Liver (tissue), 3 donors: ENCODE data around the gene LAMC1.

Experiments
- ATF3 ChIP-seq: IDR thresholded peaks from 2 replicates; pipeline ENCODE4 v1.6.1; 2016; ENCODE audit warnings: antibody characterized with exemption
- CTCF ChIP-seq: fragments of 150-350 bp; IDR thresholded peaks from 2 replicates; pipeline ENCODE4 v1.5.1; 2017; ENCODE audit warnings: improper control_type of control experiment, low read depth, low read length; ENCODE audit not compliant: missing input control
- EGR1 ChIP-seq, 2 donors: IDR thresholded peaks; 2 replicates each; pipeline ENCODE4 v1.6.1; 2016 to 2018; ENCODE audit warnings: antibody characterized with exemption in 2 of 2, low read depth in 2 of 2
- FOXA1 ChIP-seq: IDR thresholded peaks from 2 replicates; pipeline ENCODE4 v1.6.1; 2016; ENCODE audit warnings: antibody characterized with exemption
- HNF4A ChIP-seq, 2 donors: conservative IDR thresholded peaks; 2 replicates each; pipeline ENCODE4 v1.6.1; 2016; ENCODE audit warnings: antibody characterized with exemption in 2 of 2, mild to moderate bottlenecking in 2 of 2
- HNF4G ChIP-seq: IDR thresholded peaks from 2 replicates; pipeline ENCODE4 v1.6.1; 2016; ENCODE audit warnings: antibody characterized with exemption
- MAX ChIP-seq: IDR thresholded peaks from 2 replicates; pipeline ENCODE4 v1.6.1; 2016; ENCODE audit warnings: antibody characterized with exemption
- RXRA ChIP-seq, 2 donors: IDR thresholded peaks; 2 replicates each; pipeline ENCODE4 v1.6.1; 2017 to 2018; ENCODE audit warnings: antibody characterized with exemption in 2 of 2, mild to moderate bottlenecking in 1 of 2
- TAF1 ChIP-seq: conservative IDR thresholded peaks from 2 replicates; pipeline ENCODE4 v1.6.1; 2016; ENCODE audit warnings: antibody characterized with exemption, mild to moderate bottlenecking
- ZBTB33 ChIP-seq: IDR thresholded peaks from 2 replicates; pipeline ENCODE4 v1.6.1; 2016; ENCODE audit warnings: antibody characterized with exemption
- donor health status: healthy.
- donor health status: healthy.

GRCh38 chr1:183075861-183076260 is 52.6 kb downstream of the LAMC1 start:
- no peak for TF ChIP-seq CTCF
- no peak for TF ChIP-seq TAF1
- no peak for TF ChIP-seq HNF4G
- no peak for TF ChIP-seq EGR1 (IDR thresholded peaks at IDR 0.05; ENCODE audit: low read depth in 2 of 2)
- TF ChIP-seq FOXA1, result no peak
- TF ChIP-seq HNF4A (conservative IDR thresholded peaks at IDR 0.05), result no peak
- no peak for TF ChIP-seq ZBTB33
- TF ChIP-seq MAX, result no peak
- no peak for TF ChIP-seq ATF3
- TF ChIP-seq RXRA (IDR thresholded peaks at IDR 0.05), result no peak
